ENCODE measurements around the gene APBA1. TPM values are rescaled to one million over a fixed set of nuclear protein-coding genes. Genes with fewer than 3 reads are reported as not detected.

APBA1 gene
- total and polyA plus RNA-seq, 11 donors = 0.61 to 6.2 (median 2.2) TPM

- intact Hi-C loops (cut with DNase I) = no loop called here
- ATAC-seq = no peak
- WGBS, 4 donors = 76 to 82% (median 79%) methylated on average over 3 of the region's 3 CpGs
Observed at GRCh38 chr9:69658987-69659675, 13.0 kb downstream of the APBA1 start.

GRCh38 chr9:69657269-69657668, 14.9 kb downstream of the APBA1 start:
- Histone ChIP-seq H3K36me3 (no peaks in the 10 kb centered on the region), H3K27me3 (no peaks in the 10 kb centered on the region), H3K4me1 (no peaks in the 10 kb centered on the region), H3K27ac (no peak overlapping the region), H3K9me3 (no peaks in the 10 kb centered on the region), H3K4me3 (no peak overlapping the region)
- ATAC-seq (peak in 1 of 4 donors; percentile 59), DNase-seq (no peak)
- TF ChIP-seq CTCF (IDR thresholded peaks at IDR 0.05) (no peak), POLR2A (IDR thresholded peaks at IDR 0.05) (no peak)
- intact Hi-C loops (cut with DNase I) = no loop called here

More at GRCh38 chr9:69658987-69659675, 13.0 kb downstream of the APBA1 start:
- DNase-seq = no peak
- H3K9me3 ChIP-seq = no peaks in the 10 kb centered on the region
- no peaks in the 10 kb centered on the region for H3K4me1 ChIP-seq
- no peaks in the 10 kb centered on the region for H3K27me3 ChIP-seq
- no peak for TF ChIP-seq POLR2A (IDR thresholded peaks at IDR 0.05)
- TF ChIP-seq CTCF (IDR thresholded peaks at IDR 0.05) = no peak
- H3K36me3 ChIP-seq = no peaks in the 10 kb centered on the region
- no peak overlapping the region for H3K27ac ChIP-seq
- H3K4me3 ChIP-seq = no peak overlapping the region

- Histone ChIP-seq H3K4me3 (no peak overlapping the region), H3K36me3 (no peaks in the 10 kb centered on the region), H3K27me3 (no peaks in the 10 kb centered on the region), H3K4me1 (no peaks in the 10 kb centered on the region), H3K9me3 (no peaks in the 10 kb centered on the region), H3K27ac (no peak overlapping the region)
- DNase-seq = no peak
- TF ChIP-seq POLR2A (IDR thresholded peaks at IDR 0.05) (no peak), CTCF (IDR thresholded peaks at IDR 0.05) (no peak)
- ATAC-seq = no peak
- intact Hi-C loops (cut with DNase I) = no loop called here
- WGBS, 4 donors = 93 to 98% (median 97%) methylated on average over 2 of the region's 2 CpGs
Observed at GRCh38 chr9:69655065-69655464, 17.1 kb downstream of the APBA1 start.

GRCh38 chr9:69653261-69653660, 18.9 kb downstream of the APBA1 start:
- no peaks in the 10 kb centered on the region for H3K27me3 ChIP-seq
- no peaks in the 10 kb centered on the region for H3K4me1 ChIP-seq
- 68 to 88% (median 76%) methylated on average over 1 of the region's 1 CpG for WGBS, 4 donors
- intact Hi-C loops (cut with DNase I) = no loop called here
- DNase-seq = no peak
- H3K27ac ChIP-seq = no peak overlapping the region
- H3K4me3 ChIP-seq = no peak overlapping the region
- no peak for ATAC-seq
- H3K36me3 ChIP-seq = no peaks in the 10 kb centered on the region
- no peaks in the 10 kb centered on the region for H3K9me3 ChIP-seq
- TF ChIP-seq CTCF (IDR thresholded peaks at IDR 0.05) = no peak
- TF ChIP-seq POLR2A (IDR thresholded peaks at IDR 0.05) = no peak

Data from heart left ventricle (tissue), 16 donors.